B cell (primary cell): ENCODE results near the gene TES.

Source experiments
- EZH2 ChIP-seq: IDR thresholded peaks from 2 replicates; pipeline ENCODE4 v1.6.1; 2012; ENCODE audit warnings: borderline replicate concordance, low read depth, mild to moderate bottlenecking, moderate library complexity, low read length; ENCODE audit not compliant: insufficient read depth, poor library complexity, severe bottlenecking
- TF ChIP-seq, protein P1 (sequence below): fragments of 200-600 bp; IDR thresholded peaks from one replicate; pipeline ENCODE4 v1.8.0; 2022; ENCODE audit warnings: antibody characterized with exemption, mild to moderate bottlenecking

GRCh38 chr7:116261904-116262303, 51.6 kb downstream of the TES start:
- TF ChIP-seq, protein P1, sequence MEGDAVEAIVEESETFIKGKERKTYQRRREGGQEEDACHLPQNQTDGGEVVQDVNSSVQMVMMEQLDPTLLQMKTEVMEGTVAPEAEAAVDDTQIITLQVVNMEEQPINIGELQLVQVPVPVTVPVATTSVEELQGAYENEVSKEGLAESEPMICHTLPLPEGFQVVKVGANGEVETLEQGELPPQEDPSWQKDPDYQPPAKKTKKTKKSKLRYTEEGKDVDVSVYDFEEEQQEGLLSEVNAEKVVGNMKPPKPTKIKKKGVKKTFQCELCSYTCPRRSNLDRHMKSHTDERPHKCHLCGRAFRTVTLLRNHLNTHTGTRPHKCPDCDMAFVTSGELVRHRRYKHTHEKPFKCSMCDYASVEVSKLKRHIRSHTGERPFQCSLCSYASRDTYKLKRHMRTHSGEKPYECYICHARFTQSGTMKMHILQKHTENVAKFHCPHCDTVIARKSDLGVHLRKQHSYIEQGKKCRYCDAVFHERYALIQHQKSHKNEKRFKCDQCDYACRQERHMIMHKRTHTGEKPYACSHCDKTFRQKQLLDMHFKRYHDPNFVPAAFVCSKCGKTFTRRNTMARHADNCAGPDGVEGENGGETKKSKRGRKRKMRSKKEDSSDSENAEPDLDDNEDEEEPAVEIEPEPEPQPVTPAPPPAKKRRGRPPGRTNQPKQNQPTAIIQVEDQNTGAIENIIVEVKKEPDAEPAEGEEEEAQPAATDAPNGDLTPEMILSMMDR: no peak
- TF ChIP-seq EZH2: no peak
